Smooth muscle cell (in vitro differentiated cells): ENCODE measurements around the gene UBE2Q2. TPM values are rescaled to one million over a fixed set of nuclear protein-coding genes. Genes with fewer than 3 reads are reported as not detected.

Experiments
- DNase-seq: peaks from one replicate; lab custom pipeline; 2025; ENCODE audit not compliant: unreplicated experiment; lab: John Stamatoyannopoulos, UW
- H2AFZ ChIP-seq: fragments of 200-600 bp; sonication (generic); 2 replicates; pipeline ENCODE4 v1.6.0; 2016; ENCODE audit warnings: antibody characterized with exemption, low read depth, mild to moderate bottlenecking
- H3F3A ChIP-seq: fragments of 200-600 bp; sonication (generic); 2 replicates; pipeline ENCODE4 v1.6.0; 2017; ENCODE audit warnings: antibody characterized with exemption, low read depth
- H3K27ac ChIP-seq: fragments of 200-600 bp; sonication (generic); 2 replicates; pipeline ENCODE4 v1.5.1; 2016; ENCODE audit warnings: low read depth, mild to moderate bottlenecking
- H3K27me3 ChIP-seq: fragments of 200-600 bp; sonication (generic); 2 replicates; pipeline ENCODE4 v1.6.1; 2016; ENCODE audit warnings: low read depth, mild to moderate bottlenecking
- H3K36me3 ChIP-seq: fragments of 200-600 bp; sonication (generic); 2 replicates; pipeline ENCODE4 v1.5.1; 2016; ENCODE audit warnings: low read depth
- H3K4me1 ChIP-seq: fragments of 200-600 bp; sonication (generic); 2 replicates; pipeline ENCODE4 v1.5.1; 2016; ENCODE audit warnings: low read depth
- H3K4me2 ChIP-seq: fragments of 200-600 bp; sonication (generic); 2 replicates; pipeline ENCODE4 v1.6.0; 2016; ENCODE audit warnings: mild to moderate bottlenecking
- H3K4me3 ChIP-seq: fragments of 200-600 bp; sonication (generic); 2 replicates; pipeline ENCODE4 v1.5.1; 2016; ENCODE audit warnings: mild to moderate bottlenecking
- H3K79me2 ChIP-seq: fragments of 200-600 bp; sonication (generic); 2 replicates; pipeline ENCODE4 v1.6.0; 2016; ENCODE audit warnings: low read depth, mild to moderate bottlenecking
- H3K9ac ChIP-seq: fragments of 200-600 bp; sonication (generic); 2 replicates; pipeline ENCODE4 v1.6.0; 2016; ENCODE audit warnings: low read depth
- H3K9me3 ChIP-seq: fragments of 200-600 bp; sonication (generic); replicated peaks from 2 replicates; pipeline ENCODE4 v1.5.1; 2016; ENCODE audit warnings: low read depth
- H4K20me1 ChIP-seq: fragments of 200-600 bp; sonication (generic); 2 replicates; pipeline ENCODE4 v1.6.0; 2016; ENCODE audit warnings: low read depth
- WGBS: methylation state at CpG from one replicate; pipeline ENCODE4 v1.1.7; 2016; ENCODE audit warnings: low lambda C conversion rate; 5-methylcytosine and 5-hydroxymethylcytosine counted together
- polyA plus RNA-seq: library from polyadenylated mRNA; unstranded; fragments of >200 nt; fragmentation: Nextera tagmentation; extraction: Ambion mirVana; gene quantifications from 2 replicates; pipeline ENCODE4 v1.2.1, GENCODE V29; 2016
- total RNA-seq: library from RNA; depleted of rRNA; stranded (reverse); fragments of >200 nt; gene quantifications from 2 replicates; pipeline ENCODE4 v1.2.3, GENCODE V29; 2014
- TF ChIP-seq, protein P1 (sequence below): fragments of 200-600 bp; sonication (generic); IDR thresholded peaks from 2 replicates; pipeline ENCODE4 v1.5.1; 2017; ENCODE audit warnings: borderline replicate concordance, mild to moderate bottlenecking, antibody characterized with exemption; ENCODE audit not compliant: insufficient read depth, poor library complexity, severe bottlenecking

The UBE2Q2 gene
- total and polyA plus RNA-seq, 2 experiments from 2014 or later, result 32.6 to 44.7 TPM

GRCh38 chr15:75872403-75872990 is 29.2 kb downstream of the UBE2Q2 start:
- Histone ChIP-seq H3K79me2 (peaks cover 24% of the 10 kb centered on the region), H3K4me1 (peaks cover 4% of the 10 kb centered on the region), H3K27me3 (no peaks in the 10 kb centered on the region), H3K27ac (no peak overlapping the region), H4K20me1 (peaks cover 11% of the 10 kb centered on the region), H3K4me2 (no peak overlapping the region), H3K36me3 (peaks cover 21% of the 10 kb centered on the region), H3K4me3 (no peak overlapping the region), H3F3A (no peaks in the 10 kb centered on the region), H2AFZ (no peak overlapping the region), H3K9me3 (no peaks in the 10 kb centered on the region), H3K9ac (no peak overlapping the region)
- no peak for DNase-seq
- TF ChIP-seq, protein P1, sequence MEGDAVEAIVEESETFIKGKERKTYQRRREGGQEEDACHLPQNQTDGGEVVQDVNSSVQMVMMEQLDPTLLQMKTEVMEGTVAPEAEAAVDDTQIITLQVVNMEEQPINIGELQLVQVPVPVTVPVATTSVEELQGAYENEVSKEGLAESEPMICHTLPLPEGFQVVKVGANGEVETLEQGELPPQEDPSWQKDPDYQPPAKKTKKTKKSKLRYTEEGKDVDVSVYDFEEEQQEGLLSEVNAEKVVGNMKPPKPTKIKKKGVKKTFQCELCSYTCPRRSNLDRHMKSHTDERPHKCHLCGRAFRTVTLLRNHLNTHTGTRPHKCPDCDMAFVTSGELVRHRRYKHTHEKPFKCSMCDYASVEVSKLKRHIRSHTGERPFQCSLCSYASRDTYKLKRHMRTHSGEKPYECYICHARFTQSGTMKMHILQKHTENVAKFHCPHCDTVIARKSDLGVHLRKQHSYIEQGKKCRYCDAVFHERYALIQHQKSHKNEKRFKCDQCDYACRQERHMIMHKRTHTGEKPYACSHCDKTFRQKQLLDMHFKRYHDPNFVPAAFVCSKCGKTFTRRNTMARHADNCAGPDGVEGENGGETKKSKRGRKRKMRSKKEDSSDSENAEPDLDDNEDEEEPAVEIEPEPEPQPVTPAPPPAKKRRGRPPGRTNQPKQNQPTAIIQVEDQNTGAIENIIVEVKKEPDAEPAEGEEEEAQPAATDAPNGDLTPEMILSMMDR, result no peak
- 87% methylated on average over 4 of the region's 4 CpGs for WGBS

DNA sequence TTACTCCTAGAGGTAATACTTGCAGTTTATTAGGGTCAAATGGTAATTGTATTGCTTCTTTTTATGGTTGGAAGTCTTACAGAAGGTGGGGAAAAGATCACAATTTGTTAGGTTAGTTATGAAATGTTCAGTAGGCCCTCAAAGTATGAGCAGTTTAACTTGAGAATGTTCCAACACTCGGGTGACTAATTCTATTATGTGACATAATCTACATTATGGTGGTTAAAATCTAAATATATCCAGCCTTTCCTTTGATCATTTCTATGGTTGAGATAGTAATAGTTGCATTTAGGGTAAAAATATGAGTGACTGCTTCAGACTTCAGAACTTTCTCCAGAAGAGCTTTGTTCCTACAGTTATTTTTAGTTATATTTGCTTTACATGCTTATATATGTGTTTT is 40.8 kb downstream of the UBE2Q2 start:
- Histone ChIP-seq H3K4me2 (no peak overlapping the region), H3K4me1 (no peaks in the 10 kb centered on the region), H3F3A (no peaks in the 10 kb centered on the region), H3K27ac (no peak overlapping the region), H3K9me3 (no peaks in the 10 kb centered on the region), H3K4me3 (no peak overlapping the region), H4K20me1 (no peaks in the 10 kb centered on the region), H3K9ac (no peak overlapping the region), H2AFZ (no peak overlapping the region), H3K27me3 (no peaks in the 10 kb centered on the region), H3K36me3 (peaks cover 8% of the 10 kb centered on the region), H3K79me2 (peaks cover 4% of the 10 kb centered on the region)
- no peak for DNase-seq
- WGBS, result 81% methylated on average over 1 of the region's 1 CpG
- TF ChIP-seq, protein P1, result no peak

DNA sequence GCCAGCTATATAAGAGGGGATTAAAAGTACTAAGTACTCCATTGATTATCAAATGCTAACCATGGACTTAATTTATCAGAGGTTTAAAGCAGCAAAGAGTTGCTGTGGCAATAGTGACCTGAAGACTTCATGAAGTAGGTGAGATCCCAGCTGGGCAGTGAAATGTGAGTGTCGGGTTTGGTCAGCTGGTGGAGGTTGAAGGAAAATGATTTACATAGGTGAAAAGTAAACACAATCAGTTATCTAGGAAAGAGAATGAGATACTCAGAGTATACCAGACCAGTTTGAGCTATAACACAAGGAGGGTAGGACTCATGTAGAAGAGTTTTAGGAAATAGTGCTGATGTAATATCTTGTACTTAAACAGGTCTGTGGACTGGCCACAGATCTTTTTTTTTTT is 43.9 kb downstream of the UBE2Q2 start:
- H3F3A ChIP-seq, result peaks cover 4% of the 10 kb centered on the region
- H3K4me2 ChIP-seq, result no peak overlapping the region
- H3K9ac ChIP-seq, result no peak overlapping the region
- H3K4me1 ChIP-seq, result peaks cover 13% of the 10 kb centered on the region
- H3K36me3 ChIP-seq, result peaks cover 4% of the 10 kb centered on the region
- TF ChIP-seq, protein P1, result no peak
- H4K20me1 ChIP-seq, result no peaks in the 10 kb centered on the region
- WGBS, result 93% methylated on average over 1 of the region's 1 CpG
- peaks cover 4% of the 10 kb centered on the region for H3K79me2 ChIP-seq
- H3K9me3 ChIP-seq, result no peaks in the 10 kb centered on the region
- H2AFZ ChIP-seq, result no peak overlapping the region
- DNase-seq, result no peak
- no peaks in the 10 kb centered on the region for H3K27me3 ChIP-seq
- no peak overlapping the region for H3K4me3 ChIP-seq
- no peak overlapping the region for H3K27ac ChIP-seq

DNA sequence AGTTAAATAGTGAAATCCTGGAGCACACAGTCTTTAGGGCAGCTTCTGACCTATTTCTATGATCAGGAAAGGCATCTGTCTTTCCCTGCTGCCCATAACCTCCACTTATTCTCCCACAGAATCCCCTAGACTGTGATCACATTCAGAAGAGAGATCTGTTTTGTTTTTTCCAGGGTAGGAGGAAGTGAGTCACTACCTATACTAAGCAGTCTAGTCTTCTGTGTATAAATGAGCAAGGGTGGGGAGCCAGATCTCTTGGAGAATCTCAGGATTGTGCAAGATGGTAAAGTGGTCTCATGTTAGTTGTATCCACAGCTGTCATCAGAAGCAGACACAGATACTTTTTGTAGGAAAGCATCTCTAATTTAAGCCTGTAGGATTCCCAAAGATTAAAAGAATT is 48.6 kb downstream of the UBE2Q2 start:
- DNase-seq, result no peak

More for the DNA sequence above, 48.6 kb downstream of the UBE2Q2 start:
- Histone ChIP-seq H3K27ac (peak overlapping the region; percentile 98), H3K4me1 (peaks cover 13% of the 10 kb centered on the region), H2AFZ (peak overlapping the region; percentile 59), H3K27me3 (no peaks in the 10 kb centered on the region), H3K79me2 (peaks cover 4% of the 10 kb centered on the region), H3K36me3 (peaks cover 4% of the 10 kb centered on the region), H3K4me2 (peak overlapping the region; percentile 76), H4K20me1 (no peaks in the 10 kb centered on the region), H3F3A (peaks cover 4% of the 10 kb centered on the region), H3K9me3 (no peaks in the 10 kb centered on the region), H3K9ac (peak overlapping the region; percentile 81), H3K4me3 (no peak overlapping the region)
- TF ChIP-seq, protein P1, result no peak
